Measurements from ENCODE around the gene SCGB2B2. TPM values are rescaled to one million over a fixed set of nuclear protein-coding genes. Genes with fewer than 3 reads are reported as not detected.
"Not testable (repeated sequence)": the region's sequence is repeated elsewhere in the genome, so short reads cannot be mapped to it uniquely, and the experiment has no call there.

Gene SCGB2B2
- total and polyA plus RNA-seq, 8 donors: 0.47 to 1.7 (median 1.4) TPM

GRCh38 chr19:34673590-34673989, 3.4 kb downstream of the SCGB2B2 start:
- no peak for DNase-seq
- Histone ChIP-seq H3K4me1 (peaks cover 0 to 8% of the 10 kb centered on the region in 2 donors), H3K36me3 (no peaks in the 10 kb centered on the region), H3K9me3 (no peaks in the 10 kb centered on the region), H3K4me3 (no peak overlapping the region), H3K27ac (no peak overlapping the region), H3K27me3 (no peaks in the 10 kb centered on the region)
- no peak for TF ChIP-seq CTCF (IDR thresholded peaks at IDR 0.05)
- intact Hi-C loops (cut with DNase I): no loop called here
- ATAC-seq: no peak

- Histone ChIP-seq H3K27me3 (no peaks in the 10 kb centered on the region), H3K9me3 (no peaks in the 10 kb centered on the region), H3K4me1 (peaks cover 0 to 13% of the 10 kb centered on the region in 2 donors), H3K36me3 (no peaks in the 10 kb centered on the region), H3K27ac (no peak overlapping the region), H3K4me3 (no peak overlapping the region)
- no peak for TF ChIP-seq CTCF (IDR thresholded peaks at IDR 0.05)
- no peak for DNase-seq
- ATAC-seq: no peak
- intact Hi-C loops (cut with DNase I): no loop called here
These were observed 5.0 kb downstream of the SCGB2B2 start for GRCh38 chr19:34671972-34672371.

GRCh38 chr19:34669305-34669704, 7.7 kb downstream of the SCGB2B2 start:
- no peak overlapping the region for H3K4me3 ChIP-seq
- no peak for ATAC-seq
- intact Hi-C loops (cut with DNase I): no loop called here

GRCh38 chr19:34668690-34669089, 8.3 kb downstream of the SCGB2B2 start:
- intact Hi-C loops (cut with DNase I); H3K27me3 ChIP-seq; H3K4me3 ChIP-seq; H3K36me3 ChIP-seq; DNase-seq; H3K9me3 ChIP-seq; H3K27ac ChIP-seq; ATAC-seq; H3K4me1 ChIP-seq: not testable (repeated sequence)

More at GRCh38 chr19:34669305-34669704, 7.7 kb downstream of the SCGB2B2 start:
- peak in 1 of 4 donors; percentile 43 for DNase-seq
- H3K9me3 ChIP-seq: no peaks in the 10 kb centered on the region
- no peak overlapping the region for H3K27ac ChIP-seq
- peaks cover 0 to 10% of the 10 kb centered on the region in 2 donors for H3K4me1 ChIP-seq
- H3K27me3 ChIP-seq: no peaks in the 10 kb centered on the region
- no peak for TF ChIP-seq CTCF (IDR thresholded peaks at IDR 0.05)
- H3K36me3 ChIP-seq: no peaks in the 10 kb centered on the region

GRCh38 chr19:34668077-34668689, 8.8 kb downstream of the SCGB2B2 start:
- intact Hi-C loops (cut with DNase I); H3K36me3 ChIP-seq; H3K27me3 ChIP-seq; ATAC-seq; H3K9me3 ChIP-seq: not testable (repeated sequence)
- peak overlapping the region; percentile 73 to 75 for H3K27ac ChIP-seq
- H3K4me3 ChIP-seq: peak overlapping the region in 1 of 2 donors; percentile 32
- H3K4me1 ChIP-seq: peaks cover 0 to 11% of the 10 kb centered on the region in 2 donors
- DNase-seq: peak in 1 of 4 donors; percentile 63

- DNase-seq: peak in 1 of 4 donors; percentile 66
- peak; percentile 87 for ATAC-seq
- H3K9me3 ChIP-seq: no peaks in the 10 kb centered on the region
- TF ChIP-seq CTCF (IDR thresholded peaks at IDR 0.05): no peak
- intact Hi-C loops (cut with DNase I): no loop called here
- H3K4me1 ChIP-seq: peaks cover 0 to 18% of the 10 kb centered on the region in 2 donors
- H3K36me3 ChIP-seq: no peaks in the 10 kb centered on the region
- H3K27ac ChIP-seq: peak overlapping the region; percentile 73 to 75
- peak overlapping the region; percentile 6 to 32 for H3K4me3 ChIP-seq
- no peaks in the 10 kb centered on the region for H3K27me3 ChIP-seq
These were observed 9.4 kb downstream of the SCGB2B2 start for GRCh38 chr19:34667349-34668076.
